GM18519 (cell line): ENCODE measurements around the gene NPAS4.
"Not testable (repeated sequence)": the region's sequence is repeated elsewhere in the genome, so short reads cannot be mapped to it uniquely, and the experiment has no call there.

Source experiments
- ATAC-seq: cut with Tn5 transposase; IDR thresholded peaks from one replicate; pipeline ENCODE4 v1.9.1; 2021; ENCODE audit warnings: mild to moderate bottlenecking, moderate library complexity; ENCODE audit not compliant: unreplicated experiment, low FRiP score

The NPAS4 gene

DNA sequence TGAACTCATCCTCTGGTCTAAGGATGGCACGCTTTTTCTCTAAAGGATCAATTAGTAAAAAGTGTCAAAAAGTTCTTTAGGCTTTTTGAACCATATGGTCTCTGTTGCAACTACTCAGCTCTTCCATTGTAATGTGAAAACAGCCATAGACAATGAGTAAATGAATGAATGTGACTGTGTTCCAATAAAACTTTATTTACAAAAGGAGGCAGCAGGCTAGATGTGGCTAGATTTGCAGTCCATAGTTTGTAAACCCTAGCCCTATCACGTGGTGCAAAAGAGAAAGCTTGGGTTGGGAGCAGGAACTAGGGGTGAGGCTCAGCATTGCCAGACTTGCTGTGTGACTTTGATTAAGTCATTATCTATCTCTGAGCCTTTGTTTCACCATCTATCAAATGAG lies 5.4 kb upstream of the NPAS4 start:
- no peak for ATAC-seq

DNA sequence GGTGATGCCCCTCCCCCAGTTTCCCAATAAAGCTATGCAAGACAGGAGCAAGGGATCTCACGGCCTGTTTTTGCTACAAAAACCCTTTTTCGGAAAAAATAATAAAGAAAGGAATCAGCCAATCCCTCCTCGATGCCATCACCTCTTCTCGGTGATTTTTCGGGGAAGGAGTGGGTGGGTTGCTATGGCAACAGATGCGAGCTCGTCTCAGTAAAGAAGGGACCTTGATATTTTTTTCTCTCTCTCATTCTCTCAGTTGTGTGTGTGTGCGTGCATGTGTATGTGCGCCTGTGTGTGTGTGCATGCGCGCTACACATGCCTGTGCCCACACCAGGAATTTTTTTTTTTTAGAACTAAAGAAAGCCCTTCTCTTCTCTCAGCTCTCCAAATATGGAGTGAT lies 3.8 kb upstream of the NPAS4 start:
- no peak for ATAC-seq

DNA sequence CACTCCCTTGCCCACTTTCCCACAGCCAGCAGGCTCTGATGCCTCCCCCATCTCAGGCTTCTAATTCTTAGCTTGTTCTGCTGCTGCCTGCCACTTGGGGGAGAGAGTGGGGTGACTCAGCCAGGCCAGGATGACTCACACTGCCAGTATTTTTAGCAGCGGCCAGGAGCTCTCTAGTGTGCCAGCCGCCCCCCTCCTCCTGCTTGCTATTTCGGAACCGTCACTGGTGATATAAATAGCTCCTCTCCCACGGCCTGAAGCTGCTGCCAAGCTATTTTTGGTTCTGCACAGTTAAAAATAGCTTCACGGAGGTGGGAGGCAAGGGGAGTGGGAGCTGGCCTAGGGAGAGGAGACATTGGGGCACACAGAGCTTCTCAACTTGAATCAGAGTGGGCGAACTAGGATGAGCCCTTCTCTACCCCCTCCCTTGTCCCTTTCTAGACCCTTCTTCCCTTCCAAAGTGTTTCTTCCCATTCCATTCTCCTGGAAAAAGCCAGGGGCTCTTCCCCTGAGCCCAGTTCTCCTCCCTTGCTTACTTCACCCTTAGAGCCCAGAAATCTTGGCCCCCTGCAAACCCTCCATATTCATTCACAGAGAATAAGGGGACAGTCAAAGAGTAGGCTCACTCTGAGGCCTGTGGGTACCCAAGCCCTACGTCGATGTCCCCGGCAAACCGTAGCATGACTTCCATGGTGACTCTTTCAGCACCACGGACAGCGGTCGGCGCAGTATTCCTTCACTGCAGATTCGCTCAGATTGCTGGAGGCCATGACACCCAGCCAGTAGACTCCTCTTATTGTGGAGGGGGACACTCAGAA lies 2.5 kb upstream of the NPAS4 start:
- ATAC-seq, result no peak

DNA sequence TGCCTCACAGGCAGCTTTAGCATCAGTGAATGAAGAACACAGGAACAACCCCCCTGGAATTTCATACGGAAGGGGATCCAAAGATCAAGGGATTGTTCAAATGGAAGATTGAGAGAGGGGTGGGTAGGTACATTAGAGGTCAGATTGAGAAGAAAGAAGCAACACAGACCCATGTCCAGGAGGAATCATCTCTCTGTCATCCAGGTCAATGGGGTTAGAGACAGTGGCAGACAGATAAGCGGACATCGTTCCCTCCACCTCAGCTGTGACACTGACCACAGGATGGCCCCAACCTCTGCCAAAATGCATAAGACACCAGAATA lies 1.9 kb upstream of the NPAS4 start:
- no peak for ATAC-seq

DNA sequence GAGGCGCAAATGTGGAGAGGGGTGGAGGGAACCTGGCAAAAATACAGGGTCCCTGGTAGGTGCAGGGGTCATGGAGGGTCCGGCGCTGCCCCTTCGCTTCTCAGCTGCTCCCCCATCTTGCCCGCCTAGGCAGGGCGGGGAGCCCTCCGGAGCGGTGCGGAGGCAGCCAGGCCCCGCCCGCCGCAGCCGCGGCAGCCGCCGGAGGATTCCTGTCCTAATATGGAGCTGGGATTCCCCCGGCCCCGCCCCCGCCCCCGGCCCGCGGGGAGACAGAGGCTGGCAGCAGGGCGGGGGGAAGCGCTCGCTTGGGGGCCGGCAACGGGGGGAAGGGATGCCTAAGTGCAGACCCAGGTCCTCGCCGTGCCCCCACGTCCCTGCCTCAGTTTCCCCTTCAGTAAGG lies 1.0 kb upstream of the NPAS4 start:
- no peak for ATAC-seq

DNA sequence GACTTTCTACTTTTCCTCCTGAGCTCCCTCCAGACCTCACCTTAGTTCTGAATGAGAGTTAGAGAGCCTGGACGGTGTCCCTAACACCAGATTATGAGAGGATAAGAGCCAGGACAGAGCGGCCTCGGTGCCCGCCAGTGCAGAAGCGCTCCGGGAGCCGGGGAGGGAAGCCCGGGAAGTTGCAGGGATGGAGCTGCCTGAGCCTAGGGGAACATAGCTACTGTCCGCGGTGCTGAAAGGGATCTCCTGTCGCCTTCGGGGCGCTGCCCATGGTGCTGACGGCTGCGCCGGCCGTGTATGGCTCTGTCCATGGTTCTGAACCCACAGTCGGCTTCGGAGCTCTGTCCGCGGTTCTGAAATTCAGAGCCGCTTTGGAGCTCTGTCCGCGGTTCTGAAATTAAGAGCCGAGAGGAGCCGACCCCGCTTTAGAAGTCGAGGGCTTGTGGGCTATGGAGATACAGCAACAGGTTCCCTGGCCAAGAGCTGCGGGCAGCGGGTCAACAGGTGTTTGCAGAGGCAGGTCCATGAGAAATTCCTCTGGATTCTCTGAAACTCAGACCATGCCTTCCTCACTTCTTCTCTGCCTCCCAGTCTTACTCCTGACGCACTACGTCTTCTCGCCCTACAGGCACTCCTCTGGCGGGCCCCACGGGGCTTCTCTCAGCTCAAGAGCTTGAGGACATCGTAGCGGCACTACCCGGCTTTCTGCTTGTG lies 814 bp downstream of the NPAS4 start:
- ATAC-seq, result no peak

DNA sequence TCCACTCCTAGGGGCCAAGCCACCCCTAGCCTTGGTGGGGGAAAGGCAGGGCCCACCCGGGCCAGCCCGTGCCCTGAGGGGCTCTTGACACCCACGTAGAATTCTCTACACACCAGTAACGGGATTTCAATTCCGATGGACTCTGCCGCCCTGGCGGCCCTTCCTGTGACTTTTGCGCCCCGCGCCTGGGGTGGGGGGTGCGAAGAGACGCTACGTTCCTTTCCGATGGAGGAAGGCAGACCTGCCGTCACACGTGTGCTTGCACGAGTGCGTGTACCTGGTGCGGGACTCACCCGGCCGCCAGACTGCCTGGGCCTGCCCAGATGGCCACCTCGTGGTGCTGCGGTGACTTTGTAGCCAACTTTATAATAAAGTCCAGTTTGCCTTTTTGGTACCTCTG lies 5.5 kb downstream of the NPAS4 start:
- no peak for ATAC-seq

DNA sequence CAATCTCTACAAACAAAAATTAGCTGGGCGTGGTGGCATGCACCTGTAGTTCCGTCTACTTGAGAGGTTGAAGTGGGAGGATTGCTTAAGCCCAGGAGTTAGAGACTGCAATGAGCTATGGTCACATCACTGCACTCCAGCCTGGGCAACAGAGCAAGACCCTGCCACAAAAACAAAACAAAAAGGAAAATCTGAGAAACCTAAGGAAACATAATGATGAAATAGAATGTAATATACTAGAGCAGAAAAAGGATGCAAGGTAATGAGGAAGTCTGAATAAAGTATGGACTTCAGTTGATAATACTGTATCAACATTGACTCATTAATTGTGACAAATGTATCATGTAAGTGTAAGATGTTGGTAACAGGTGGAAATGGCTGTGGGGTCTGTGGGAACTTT lies 8.1 kb downstream of the NPAS4 start:
- ATAC-seq, result no peak

DNA sequence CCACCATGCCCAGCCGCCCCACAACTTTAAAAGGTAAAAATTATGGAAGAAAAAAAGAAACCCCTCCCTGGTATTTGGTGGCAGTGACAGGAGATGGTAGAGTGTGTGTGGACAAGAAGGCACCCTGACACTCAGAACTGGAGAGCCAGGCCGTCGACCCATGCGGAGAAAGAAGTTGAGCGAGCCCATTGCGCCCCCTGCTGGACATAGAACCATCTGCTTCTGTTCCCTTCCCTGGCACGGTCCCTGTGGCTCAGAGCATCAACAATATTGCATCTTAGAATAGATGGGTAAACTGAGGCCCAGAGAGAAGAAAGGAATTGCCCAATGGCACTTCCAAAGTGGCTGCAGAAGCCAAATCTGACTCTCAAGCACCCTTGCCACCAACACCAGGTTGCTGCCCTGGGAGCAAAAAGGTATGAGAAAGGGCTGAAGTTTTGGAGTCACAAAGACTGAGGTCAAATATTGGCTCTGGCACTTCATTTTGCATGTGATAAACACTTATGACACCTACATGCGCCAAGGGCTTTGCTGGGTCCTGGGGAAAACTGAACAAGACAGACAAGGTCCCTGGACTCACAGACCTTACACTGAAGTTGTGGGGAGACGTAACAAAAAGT lies 9.3 kb downstream of the NPAS4 start:
- no peak for ATAC-seq

GRCh38 chr11:66431287-66431686 lies 10.5 kb downstream of the NPAS4 start:
- not testable (repeated sequence) for ATAC-seq

- ATAC-seq, result not testable (repeated sequence)
Measured at GRCh38 chr11:66431871-66432329, 11.1 kb downstream of the NPAS4 start.

- no peak for ATAC-seq
Measured at GRCh38 chr11:66432597-66432996, 11.8 kb downstream of the NPAS4 start.

- ATAC-seq, result no peak
Measured at GRCh38 chr11:66437979-66438503, 17.2 kb downstream of the NPAS4 start.

DNA sequence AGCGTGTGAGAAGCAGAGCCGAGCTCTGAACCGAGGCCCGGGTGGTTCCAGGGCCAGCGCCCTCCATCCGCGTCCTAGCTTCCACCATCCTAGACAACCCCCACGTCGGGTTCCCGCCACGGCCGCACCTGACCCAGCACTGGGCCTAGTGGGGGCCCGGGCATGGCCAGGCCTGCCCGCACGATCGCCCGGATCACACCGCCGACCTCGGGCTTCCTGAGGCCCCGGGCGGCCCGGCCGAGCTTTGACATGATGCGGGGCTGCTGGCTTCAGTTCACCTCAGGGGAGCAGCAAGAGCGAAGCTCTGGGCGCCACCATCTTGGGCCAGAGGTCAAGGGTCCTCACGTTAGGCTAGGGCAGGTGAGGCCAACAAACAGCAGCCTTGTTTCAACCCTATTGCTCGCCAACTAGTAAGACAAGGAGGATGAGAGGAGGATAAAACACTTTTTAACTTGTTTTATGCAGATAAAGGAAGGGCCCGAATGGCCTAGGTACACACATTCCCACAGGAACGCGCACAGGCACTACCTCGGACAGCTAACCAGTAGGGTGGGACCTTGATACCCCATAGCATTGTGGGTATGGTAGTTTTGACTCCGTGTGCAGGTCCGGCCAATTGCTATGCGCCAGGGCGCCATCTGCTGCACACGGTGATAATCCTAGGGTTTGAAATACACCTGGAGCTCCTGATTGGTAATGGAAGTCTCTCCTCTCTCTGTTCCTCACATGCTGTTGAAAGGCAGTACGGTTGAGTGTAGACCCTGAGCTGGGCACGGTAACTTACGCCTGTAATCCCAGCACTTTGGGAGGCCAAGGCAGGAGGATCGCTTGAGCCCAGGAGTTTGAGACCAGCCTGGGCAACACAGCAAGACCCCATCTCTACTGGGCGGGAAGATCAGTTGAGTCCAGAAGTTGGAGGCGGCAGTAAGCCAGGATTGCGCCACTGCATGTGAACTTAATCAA lies 17.9 kb downstream of the NPAS4 start, which contains the start of gene MRPL11:
TSS of gene MRPL11 (minus strand) at position 345 of the 963 bp plus-strand sequence. CDS start at position 251, 94 bp downstream.
- peak; percentile 78 for ATAC-seq

DNA sequence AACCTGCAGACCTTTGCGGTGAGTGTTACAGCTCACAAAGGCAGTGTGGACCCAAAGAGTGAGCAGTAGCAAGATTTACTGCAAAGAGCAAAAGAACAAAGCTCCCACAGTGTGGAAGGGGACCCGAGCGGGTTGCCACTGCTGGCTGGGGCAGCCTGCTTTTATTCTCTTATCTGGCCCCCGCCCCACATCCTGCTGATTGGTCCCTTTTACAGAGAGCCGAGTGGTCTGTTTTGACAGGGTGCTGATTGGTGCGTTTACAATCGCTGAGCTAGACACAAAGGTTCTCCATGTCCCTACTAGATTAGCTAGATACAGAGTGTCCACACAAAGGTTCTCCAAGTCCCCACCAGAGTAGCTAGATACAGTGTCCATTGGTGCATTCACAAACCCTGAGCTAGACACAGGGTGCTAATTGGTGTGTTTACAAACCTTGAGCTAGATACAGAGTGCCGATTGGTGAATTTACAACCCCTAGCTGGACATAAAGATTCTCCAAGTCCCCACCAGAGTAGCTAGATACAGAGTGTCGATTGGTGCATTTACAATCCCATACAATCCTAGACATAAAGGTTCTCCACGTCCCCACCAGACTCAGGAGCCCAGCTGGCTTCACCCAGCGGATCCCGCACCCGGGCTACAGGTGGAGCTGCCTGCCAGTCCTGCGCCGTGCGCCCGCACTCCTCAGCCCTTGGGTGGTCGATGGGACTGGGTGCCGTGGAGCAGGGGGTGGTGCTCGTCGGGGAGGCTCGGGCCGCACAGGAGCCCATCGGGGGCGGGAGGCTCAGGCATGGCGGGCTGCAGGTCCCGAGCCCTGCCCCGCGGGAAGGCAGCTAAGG lies 19.5 kb downstream of the NPAS4 start:
- ATAC-seq, result not testable (repeated sequence)

GRCh38 chr11:66440940-66441282 lies 20.1 kb downstream of the NPAS4 start:
- ATAC-seq, result not testable (repeated sequence)

- no peak for ATAC-seq
Measured at GRCh38 chr11:66443602-66444001, 22.8 kb downstream of the NPAS4 start.

DNA sequence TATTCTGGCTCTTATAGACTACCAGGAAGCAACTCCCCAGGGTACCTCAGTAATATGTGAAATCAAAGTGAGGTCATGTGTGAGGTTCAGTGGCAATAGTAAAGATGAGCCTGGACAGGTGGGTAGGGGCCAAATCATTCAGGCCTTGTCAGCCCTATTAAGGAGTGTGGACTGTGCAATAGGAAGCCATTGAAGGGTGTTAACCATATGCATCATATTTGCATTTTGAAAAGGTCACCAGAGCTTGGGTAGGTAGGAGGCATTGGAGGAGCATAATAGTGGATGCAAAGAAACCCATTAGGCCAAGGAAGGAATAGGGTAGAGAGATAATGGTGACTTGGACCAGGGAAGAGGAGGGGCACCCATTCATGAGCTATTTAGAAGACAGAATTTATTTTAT lies 26.2 kb downstream of the NPAS4 start:
- ATAC-seq, result no peak

DNA sequence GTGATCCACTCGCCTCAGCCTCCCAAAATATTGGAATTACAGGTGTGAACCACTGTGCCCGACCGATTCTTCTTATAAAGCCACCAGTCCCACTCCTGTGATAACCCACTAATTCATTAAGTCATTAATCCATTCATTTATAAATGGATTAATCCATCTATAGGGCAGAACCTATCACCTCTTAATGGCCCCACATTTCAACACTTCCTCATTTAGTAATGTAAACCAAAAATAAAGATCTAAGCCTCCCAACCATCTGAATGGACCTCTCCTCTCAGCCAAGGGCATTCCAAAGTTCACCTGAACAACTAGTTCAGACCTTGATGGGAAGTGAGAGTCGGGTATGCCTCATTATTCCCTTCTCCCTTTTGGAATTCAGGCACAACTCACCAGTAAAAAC lies 27.7 kb downstream of the NPAS4 start:
- no peak for ATAC-seq
